Tibial nerve (tissue), 3 donors: Measurements from ENCODE around the gene MAML2.

ENCODE experiments used
- POLR2A ChIP-seq, 2 donors: fragments of 450-650 bp; IDR thresholded peaks; one replicate each; pipeline ENCODE4 v1.6.1; 2017; ENCODE audit warnings: antibody characterized with exemption in 2 of 2, mild to moderate bottlenecking in 2 of 2, moderate library complexity in 2 of 2
- TF ChIP-seq, protein P1 (sequence below), 5 experiments: fragments of 200-600 bp in 3 of 5; fragments of 450-650 bp in 2 of 5; sonication (generic) in 3 of 5; IDR thresholded peaks; one replicate each; pipeline ENCODE4 v1.5.1; 2016 to 2019; ENCODE audit warnings: antibody characterized with exemption in 5 of 5, mild to moderate bottlenecking in 3 of 5, moderate library complexity in 2 of 5

DNA sequence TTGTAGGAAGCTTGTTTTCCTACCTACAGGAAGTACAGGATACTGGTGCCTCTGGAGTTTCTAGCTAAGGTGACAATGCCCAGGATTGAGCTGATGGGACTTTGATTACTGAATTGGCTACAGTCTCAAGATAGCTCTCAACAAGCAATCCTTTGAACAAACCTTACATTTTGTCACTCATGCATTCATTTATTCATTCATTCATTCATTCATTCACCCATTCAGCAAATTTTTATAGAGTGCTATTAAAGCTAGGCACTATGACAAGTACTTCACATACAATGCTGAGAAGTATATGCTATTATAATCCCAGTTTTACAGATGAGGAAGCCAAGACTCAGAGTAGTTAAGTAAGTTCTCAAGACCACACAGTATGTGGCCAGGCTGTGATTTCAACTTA, 316.0 kb downstream of the MAML2 start:
- no peak for TF ChIP-seq POLR2A (IDR thresholded peaks at IDR 0.05)
- TF ChIP-seq, protein P1, sequence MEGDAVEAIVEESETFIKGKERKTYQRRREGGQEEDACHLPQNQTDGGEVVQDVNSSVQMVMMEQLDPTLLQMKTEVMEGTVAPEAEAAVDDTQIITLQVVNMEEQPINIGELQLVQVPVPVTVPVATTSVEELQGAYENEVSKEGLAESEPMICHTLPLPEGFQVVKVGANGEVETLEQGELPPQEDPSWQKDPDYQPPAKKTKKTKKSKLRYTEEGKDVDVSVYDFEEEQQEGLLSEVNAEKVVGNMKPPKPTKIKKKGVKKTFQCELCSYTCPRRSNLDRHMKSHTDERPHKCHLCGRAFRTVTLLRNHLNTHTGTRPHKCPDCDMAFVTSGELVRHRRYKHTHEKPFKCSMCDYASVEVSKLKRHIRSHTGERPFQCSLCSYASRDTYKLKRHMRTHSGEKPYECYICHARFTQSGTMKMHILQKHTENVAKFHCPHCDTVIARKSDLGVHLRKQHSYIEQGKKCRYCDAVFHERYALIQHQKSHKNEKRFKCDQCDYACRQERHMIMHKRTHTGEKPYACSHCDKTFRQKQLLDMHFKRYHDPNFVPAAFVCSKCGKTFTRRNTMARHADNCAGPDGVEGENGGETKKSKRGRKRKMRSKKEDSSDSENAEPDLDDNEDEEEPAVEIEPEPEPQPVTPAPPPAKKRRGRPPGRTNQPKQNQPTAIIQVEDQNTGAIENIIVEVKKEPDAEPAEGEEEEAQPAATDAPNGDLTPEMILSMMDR (IDR thresholded peaks at IDR 0.05), result no peak
